ENCODE measurements around the gene CAP1. TPM values are rescaled to one million over a fixed set of nuclear protein-coding genes. Genes with fewer than 3 reads are reported as not detected.
A peak's percentile ranks its signal among the peaks of the same experiment; 100 is the strongest.
"Not testable (repeated sequence)": the region's sequence is repeated elsewhere in the genome, so short reads cannot be mapped to it uniquely, and the experiment has no call there.

Gene CAP1
- total and polyA plus RNA-seq, 10 donors: 124 to 608 (median 348) TPM

DNA sequence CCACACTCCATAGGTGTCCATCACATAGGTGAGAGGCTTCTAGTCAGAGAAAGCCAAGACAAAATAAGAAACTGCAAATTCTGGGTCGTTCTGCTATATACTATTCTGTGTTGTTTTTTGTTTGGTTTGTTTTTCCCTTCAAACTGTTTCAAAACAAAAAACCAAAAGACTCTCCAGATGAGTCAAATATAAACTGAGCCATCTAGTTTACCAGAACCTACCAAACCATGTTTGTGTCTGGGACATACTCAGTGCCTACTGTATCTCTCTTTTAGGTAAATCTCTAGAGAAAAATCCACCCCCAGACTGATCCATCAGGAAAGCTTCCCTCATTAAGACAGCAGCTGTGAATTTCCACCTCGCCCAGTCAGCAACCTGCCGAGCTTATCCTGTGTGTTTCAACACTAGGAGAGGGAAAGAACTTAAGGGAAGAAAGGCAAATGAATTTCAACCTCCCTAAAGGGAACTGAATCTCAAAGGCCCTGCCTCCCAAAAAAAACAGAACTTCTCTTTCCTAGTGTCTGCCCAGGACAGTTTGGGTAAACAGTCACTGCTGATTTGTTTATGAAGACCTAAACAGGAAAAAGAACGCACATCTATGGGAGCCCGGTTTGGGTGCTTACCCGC, 39.4 kb downstream of the CAP1 start:
- Histone ChIP-seq H3K4me3 (no peak overlapping the region), H3K27ac (peak overlapping the region in 5 of 8 donors; percentile 1 to 78 (median 40)), H3K27me3 (replicated peaks in 1 of 7) (no peaks in the 10 kb centered on the region), H3K36me3 (peaks cover 0 to 97% (median 33%) of the 10 kb centered on the region in 6 donors), H3K4me1 (peaks cover 0 to 83% (median 32%) of the 10 kb centered on the region in 6 donors), H3K9me3 (no peaks in the 10 kb centered on the region)
- TF ChIP-seq POLR2AphosphoS5 (IDR thresholded peaks at IDR 0.05) (no peak), POLR2A (IDR thresholded peaks at IDR 0.05) (no peak), CTCF (IDR thresholded peaks at IDR 0.05 in 8 of 11, conservative IDR thresholded peaks at IDR 0.05 in 3 of 11) (no peak)
- intact Hi-C loops (cut with DNase I; ENCODE audit: low total_unique reads): no loop called here
- 54 to 91% (median 61%) methylated on average over 6 of the region's 6 CpGs for WGBS, 5 donors
- DNase-seq: no peak

GRCh38 chr1:40081871-40082270, 41.3 kb downstream of the CAP1 start:
- Histone ChIP-seq H3K4me1 (peaks cover 0 to 83% (median 31%) of the 10 kb centered on the region in 6 donors), H3K36me3 (peaks cover 0 to 97% (median 24%) of the 10 kb centered on the region in 6 donors)
- no peak for DNase-seq

DNA sequence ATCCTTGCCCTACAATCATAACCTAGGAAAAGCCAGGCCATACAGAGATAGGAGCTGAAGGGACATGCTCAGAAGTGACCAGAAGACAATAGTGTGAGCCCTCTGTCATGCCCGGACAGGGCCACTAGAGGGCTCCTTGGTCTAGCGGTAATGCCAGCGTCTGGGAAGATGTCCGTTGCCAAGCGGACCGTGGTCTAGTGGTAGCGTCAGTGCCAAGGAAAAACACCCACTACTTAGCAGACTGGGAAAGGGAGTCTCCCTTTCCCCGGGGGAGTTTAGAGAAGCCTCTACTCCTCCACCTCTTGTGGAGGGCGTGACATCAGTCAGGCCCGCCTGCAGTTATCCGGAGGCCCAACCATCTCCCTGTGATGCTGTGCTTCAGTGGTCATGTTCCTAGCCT, 44.2 kb downstream of the CAP1 start:
- H3K27me3 ChIP-seq (replicated peaks in 1 of 7); H3K4me3 ChIP-seq; H3K9me3 ChIP-seq; intact Hi-C loops (cut with DNase I; ENCODE audit: low total_unique reads): not testable (repeated sequence)
- peaks cover 3 to 98% (median 37%) of the 10 kb centered on the region in 6 donors for H3K36me3 ChIP-seq
- H3K27ac ChIP-seq: peak overlapping the region in 4 of 8 donors; percentile 31 to 68 (median 44)
- 27 to 44% (median 32%) methylated on average over 11 of the region's 11 CpGs for WGBS, 5 donors
- DNase-seq: peak; percentile 89
- H3K4me1 ChIP-seq: peaks cover 0 to 56% (median 23%) of the 10 kb centered on the region in 6 donors
- TF ChIP-seq CTCF (IDR thresholded peaks at IDR 0.05 in 8 of 11, conservative IDR thresholded peaks at IDR 0.05 in 3 of 11) (peak in 10 of 11 experiments; percentile 34 to 88 (median 72)), POLR2AphosphoS5 (IDR thresholded peaks at IDR 0.05) (peak in 2 of 3 donors; percentile 20 to 45)

More at GRCh38 chr1:40081871-40082270, 41.3 kb downstream of the CAP1 start:
- intact Hi-C loops (cut with DNase I; ENCODE audit: low total_unique reads): no loop called here
- no peak for TF ChIP-seq POLR2AphosphoS5 (IDR thresholded peaks at IDR 0.05)
- no peak for TF ChIP-seq CTCF (IDR thresholded peaks at IDR 0.05 in 8 of 11, conservative IDR thresholded peaks at IDR 0.05 in 3 of 11)
- TF ChIP-seq POLR2A (IDR thresholded peaks at IDR 0.05): no peak
- H3K4me3 ChIP-seq: no peak overlapping the region
- WGBS, 5 donors: 53 to 77% (median 64%) methylated on average over 7 of the region's 7 CpGs
- no peaks in the 10 kb centered on the region for H3K9me3 ChIP-seq
- H3K27ac ChIP-seq: peak overlapping the region in 2 of 8 donors; percentile 65 to 78
- H3K27me3 ChIP-seq (replicated peaks in 1 of 7): no peaks in the 10 kb centered on the region

DNA sequence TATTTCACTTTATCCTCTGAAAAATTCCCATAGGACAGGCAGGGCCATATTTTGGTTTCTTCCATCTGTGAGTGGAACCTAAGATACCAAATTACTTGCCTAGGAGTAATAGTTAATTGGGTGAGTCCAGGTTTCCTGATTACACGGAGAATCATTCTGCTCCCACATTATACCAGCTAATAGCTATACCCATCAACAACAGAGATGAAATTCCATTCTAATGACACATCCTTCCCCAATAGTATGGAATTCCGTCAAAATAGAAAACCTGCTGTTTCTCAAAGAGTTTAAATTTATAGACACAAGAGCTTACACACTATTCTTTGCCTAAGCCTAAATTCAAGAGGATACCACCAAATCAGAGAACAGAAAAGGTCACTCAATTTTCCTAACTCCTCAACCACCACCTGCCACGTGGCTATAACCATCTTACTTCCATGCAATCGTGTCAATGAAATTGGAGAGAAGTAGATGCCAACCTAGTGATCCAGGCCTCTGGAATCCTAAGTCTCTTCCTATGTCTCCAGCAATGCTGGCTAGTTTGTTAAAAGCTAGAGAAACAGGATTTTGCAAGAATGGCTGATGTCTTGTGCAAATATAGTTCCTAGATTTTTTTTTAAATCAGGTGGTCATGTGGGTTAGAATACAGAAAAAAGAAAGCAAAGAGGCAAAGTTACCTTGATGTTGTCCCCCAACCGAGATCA, 50.3 kb downstream of the CAP1 start:
- Histone ChIP-seq H3K27ac (no peak overlapping the region), H3K4me1 (peaks cover 0 to 49% (median 25%) of the 10 kb centered on the region in 6 donors), H3K27me3 (replicated peaks in 1 of 7) (no peaks in the 10 kb centered on the region), H3K4me3 (no peak overlapping the region), H3K9me3 (no peaks in the 10 kb centered on the region), H3K36me3 (peaks cover 3 to 73% (median 55%) of the 10 kb centered on the region in 6 donors)
- no peak for TF ChIP-seq POLR2A (IDR thresholded peaks at IDR 0.05)
- intact Hi-C loops (cut with DNase I; ENCODE audit: low total_unique reads): no loop called here
- WGBS, 5 donors: 89 to 94% (median 92%) methylated on average over 5 of the region's 5 CpGs
- DNase-seq: no peak
